ENCODE measurements around the gene SHISA9. TPM values are rescaled to one million over a fixed set of nuclear protein-coding genes. Genes with fewer than 3 reads are reported as not detected.

The SHISA9 gene
- total and polyA plus RNA-seq, 8 donors: 0.03 to 0.21 (median 0.10) TPM; not detected in 2

- ATAC-seq: no peak
- H3K4me1 ChIP-seq: no peaks in the 10 kb centered on the region
- no peak overlapping the region for H3K27ac ChIP-seq
- H3K27me3 ChIP-seq: no peaks in the 10 kb centered on the region
- no peaks in the 10 kb centered on the region for H3K36me3 ChIP-seq
- TF ChIP-seq, protein P1, sequence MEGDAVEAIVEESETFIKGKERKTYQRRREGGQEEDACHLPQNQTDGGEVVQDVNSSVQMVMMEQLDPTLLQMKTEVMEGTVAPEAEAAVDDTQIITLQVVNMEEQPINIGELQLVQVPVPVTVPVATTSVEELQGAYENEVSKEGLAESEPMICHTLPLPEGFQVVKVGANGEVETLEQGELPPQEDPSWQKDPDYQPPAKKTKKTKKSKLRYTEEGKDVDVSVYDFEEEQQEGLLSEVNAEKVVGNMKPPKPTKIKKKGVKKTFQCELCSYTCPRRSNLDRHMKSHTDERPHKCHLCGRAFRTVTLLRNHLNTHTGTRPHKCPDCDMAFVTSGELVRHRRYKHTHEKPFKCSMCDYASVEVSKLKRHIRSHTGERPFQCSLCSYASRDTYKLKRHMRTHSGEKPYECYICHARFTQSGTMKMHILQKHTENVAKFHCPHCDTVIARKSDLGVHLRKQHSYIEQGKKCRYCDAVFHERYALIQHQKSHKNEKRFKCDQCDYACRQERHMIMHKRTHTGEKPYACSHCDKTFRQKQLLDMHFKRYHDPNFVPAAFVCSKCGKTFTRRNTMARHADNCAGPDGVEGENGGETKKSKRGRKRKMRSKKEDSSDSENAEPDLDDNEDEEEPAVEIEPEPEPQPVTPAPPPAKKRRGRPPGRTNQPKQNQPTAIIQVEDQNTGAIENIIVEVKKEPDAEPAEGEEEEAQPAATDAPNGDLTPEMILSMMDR (IDR thresholded peaks at IDR 0.05): no peak
- intact Hi-C loops (cut with DNase I): no loop called here
- H3K4me3 ChIP-seq: no peak overlapping the region
- DNase-seq: no peak
- H3K9me3 ChIP-seq: peaks cover 0 to 3% of the 10 kb centered on the region in 2 donors
These were observed 210.3 kb downstream of the SHISA9 start for GRCh38 chr16:13111747-13112146.

GRCh38 chr16:13113741-13114140, 212.3 kb downstream of the SHISA9 start:
- TF ChIP-seq, protein P1 (IDR thresholded peaks at IDR 0.05): no peak
- no peaks in the 10 kb centered on the region for H3K36me3 ChIP-seq
- no peaks in the 10 kb centered on the region for H3K4me1 ChIP-seq
- H3K4me3 ChIP-seq: no peak overlapping the region
- no peaks in the 10 kb centered on the region for H3K27me3 ChIP-seq
- H3K27ac ChIP-seq: no peak overlapping the region
- intact Hi-C loops (cut with DNase I): no loop called here
- no peak for DNase-seq
- peaks cover 0 to 3% of the 10 kb centered on the region in 2 donors for H3K9me3 ChIP-seq
- no peak for ATAC-seq

DNA sequence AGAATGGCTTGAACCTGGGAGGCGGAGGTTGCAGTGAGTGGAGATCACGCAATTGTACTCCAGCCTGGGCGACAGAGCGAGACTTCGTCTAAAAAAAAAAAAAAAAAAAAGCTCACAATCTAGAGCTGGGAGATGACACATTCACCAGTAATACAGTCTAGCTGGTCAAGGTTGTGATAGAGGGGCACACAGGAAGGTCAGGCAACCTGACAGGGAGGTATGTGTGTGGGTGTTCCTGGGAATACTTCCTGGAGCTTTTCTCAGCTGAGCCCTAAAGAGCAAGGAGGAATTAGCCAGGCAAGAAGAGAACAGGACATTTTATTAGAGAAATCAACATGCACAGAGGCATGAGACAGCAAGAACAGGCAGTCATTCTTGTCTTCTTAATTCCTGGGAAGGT, 216.7 kb downstream of the SHISA9 start:
- Histone ChIP-seq H3K27me3 (no peaks in the 10 kb centered on the region), H3K4me3 (no peak overlapping the region), H3K27ac (no peak overlapping the region), H3K4me1 (no peaks in the 10 kb centered on the region), H3K36me3 (no peaks in the 10 kb centered on the region), H3K9me3 (no peaks in the 10 kb centered on the region)
- intact Hi-C loops (cut with DNase I): no loop called here
- TF ChIP-seq, protein P1 (IDR thresholded peaks at IDR 0.05): no peak
- no peak for DNase-seq
- ATAC-seq: no peak

GRCh38 chr16:13120091-13120490, 218.7 kb downstream of the SHISA9 start:
- ATAC-seq: no peak
- no peaks in the 10 kb centered on the region for H3K36me3 ChIP-seq
- H3K4me1 ChIP-seq: no peaks in the 10 kb centered on the region
- peaks cover 0 to 3% of the 10 kb centered on the region in 2 donors for H3K9me3 ChIP-seq
- TF ChIP-seq, protein P1 (IDR thresholded peaks at IDR 0.05): no peak
- intact Hi-C loops (cut with DNase I): no loop called here
- no peaks in the 10 kb centered on the region for H3K27me3 ChIP-seq
- H3K4me3 ChIP-seq: no peak overlapping the region
- no peak for DNase-seq
- H3K27ac ChIP-seq: no peak overlapping the region

GRCh38 chr16:13120557-13120956, 219.2 kb downstream of the SHISA9 start:
- DNase-seq (no peak), ATAC-seq (no peak)
- Histone ChIP-seq H3K27me3 (no peaks in the 10 kb centered on the region), H3K9me3 (peaks cover 0 to 4% of the 10 kb centered on the region in 2 donors), H3K4me3 (no peak overlapping the region), H3K4me1 (no peaks in the 10 kb centered on the region), H3K27ac (no peak overlapping the region), H3K36me3 (no peaks in the 10 kb centered on the region)
- intact Hi-C loops (cut with DNase I): no loop called here
- TF ChIP-seq, protein P1 (IDR thresholded peaks at IDR 0.05): no peak

Measured in left lung (tissue), 10 donors.